HEK293 (cell line): ENCODE data around the gene NEXN.

Experiments used
- EGR2 ChIP-seq: fragments of 450-650 bp; formaldehyde crosslinking; IDR thresholded peaks from 2 replicates; pipeline ENCODE4 v1.5.1; 2016; ENCODE audit warnings: low read depth, missing biosample characterization, missing genetic modification characterization
- GFI1B ChIP-seq: fragments of 450-650 bp; formaldehyde crosslinking; IDR thresholded peaks from 2 replicates; pipeline ENCODE4 v1.5.1; 2016; ENCODE audit warnings: missing biosample characterization, missing genetic modification characterization
- KLF10 ChIP-seq: fragments of 450-650 bp; IDR thresholded peaks from 2 replicates; pipeline ENCODE4 v1.5.1; 2018; ENCODE audit warnings: missing biosample characterization, mild to moderate bottlenecking, missing genetic modification characterization
- KLF16 ChIP-seq: fragments of 450-650 bp; formaldehyde crosslinking; IDR thresholded peaks from 2 replicates; pipeline ENCODE4 v1.5.1; 2017; ENCODE audit warnings: missing biosample characterization, missing genetic modification characterization
- RBAK ChIP-seq: fragments of 450-650 bp; formaldehyde crosslinking; IDR thresholded peaks from 2 replicates; pipeline ENCODE4 v1.5.1; 2016; ENCODE audit warnings: missing biosample characterization, missing genetic modification characterization
- TCF7L2 ChIP-seq: IDR thresholded peaks from 2 replicates; pipeline ENCODE4 v1.6.1; 2011; ENCODE audit warnings: low read depth, mild to moderate bottlenecking, inconsistent platforms, low read length, moderate library complexity, borderline replicate concordance
- WT1 ChIP-seq: fragments of 450-650 bp; formaldehyde crosslinking; IDR thresholded peaks from 2 replicates; pipeline ENCODE4 v1.5.1; 2016; ENCODE audit warnings: missing biosample characterization, missing genetic modification characterization
- ZNF184 ChIP-seq: fragments of 450-650 bp; IDR thresholded peaks from 2 replicates; pipeline ENCODE4 v1.5.1; 2018; ENCODE audit warnings: missing biosample characterization, mild to moderate bottlenecking, missing genetic modification characterization
- ZNF2 ChIP-seq: fragments of 450-650 bp; formaldehyde crosslinking; IDR thresholded peaks from 2 replicates; pipeline ENCODE4 v1.5.1; 2016; ENCODE audit warnings: missing biosample characterization, missing genetic modification characterization
- ZNF26 ChIP-seq: fragments of 450-650 bp; formaldehyde crosslinking; IDR thresholded peaks from 2 replicates; pipeline ENCODE4 v1.5.1; 2016; ENCODE audit warnings: missing biosample characterization, missing genetic modification characterization
- ZNF292 ChIP-seq: fragments of 450-650 bp; formaldehyde crosslinking; IDR thresholded peaks from 2 replicates; pipeline ENCODE4 v1.5.1; 2016; ENCODE audit warnings: low read depth, missing biosample characterization, missing genetic modification characterization, borderline replicate concordance
- ZNF341 ChIP-seq: fragments of 450-650 bp; formaldehyde crosslinking; IDR thresholded peaks from 2 replicates; pipeline ENCODE4; 2016; ENCODE audit warnings: low read depth, missing biosample characterization, missing genetic modification characterization
- ZNF416 ChIP-seq: fragments of 450-650 bp; formaldehyde crosslinking; IDR thresholded peaks from 2 replicates; pipeline ENCODE4 v1.5.1; 2016; ENCODE audit warnings: missing biosample characterization, missing genetic modification characterization
- ZNF449 ChIP-seq: fragments of 450-650 bp; formaldehyde crosslinking; IDR thresholded peaks from 2 replicates; pipeline ENCODE4 v1.5.1; 2017; ENCODE audit warnings: missing biosample characterization, mild to moderate bottlenecking, missing genetic modification characterization, moderate library complexity
- ZNF48 ChIP-seq: fragments of 450-650 bp; formaldehyde crosslinking; IDR thresholded peaks from 2 replicates; pipeline ENCODE4 v1.5.1; 2016; ENCODE audit warnings: missing biosample characterization, missing genetic modification characterization
- ZNF488 ChIP-seq: fragments of 450-650 bp; formaldehyde crosslinking; IDR thresholded peaks from 2 replicates; pipeline ENCODE4 v1.5.1; 2016; ENCODE audit warnings: missing biosample characterization, missing genetic modification characterization
- ZNF548 ChIP-seq: fragments of 450-650 bp; formaldehyde crosslinking; IDR thresholded peaks from 2 replicates; pipeline ENCODE4 v1.5.1; 2016; ENCODE audit warnings: missing biosample characterization, missing genetic modification characterization
- ZNF560 ChIP-seq: fragments of 450-650 bp; formaldehyde crosslinking; IDR thresholded peaks from 2 replicates; pipeline ENCODE4 v1.5.1; 2017; ENCODE audit warnings: missing biosample characterization, missing genetic modification characterization, borderline replicate concordance
- ZNF580 ChIP-seq: fragments of 450-650 bp; formaldehyde crosslinking; IDR thresholded peaks from 2 replicates; pipeline ENCODE4 v1.5.1; 2016; ENCODE audit warnings: missing biosample characterization, missing genetic modification characterization
- ZNF623 ChIP-seq: fragments of 450-650 bp; formaldehyde crosslinking; IDR thresholded peaks from 2 replicates; pipeline ENCODE4 v1.5.1; 2016; ENCODE audit warnings: missing biosample characterization, missing genetic modification characterization
- ZNF658 ChIP-seq: fragments of 450-650 bp; formaldehyde crosslinking; IDR thresholded peaks from 2 replicates; pipeline ENCODE4; 2016; ENCODE audit warnings: missing biosample characterization, missing genetic modification characterization
- ZNF777 ChIP-seq: fragments of 450-650 bp; formaldehyde crosslinking; IDR thresholded peaks from 2 replicates; pipeline ENCODE4 v1.5.1; 2017; ENCODE audit warnings: missing biosample characterization, missing genetic modification characterization, borderline replicate concordance
- ZSCAN18 ChIP-seq: fragments of 450-650 bp; formaldehyde crosslinking; IDR thresholded peaks from 2 replicates; pipeline ENCODE4 v1.5.1; 2016; ENCODE audit warnings: missing biosample characterization, missing genetic modification characterization
- TF ChIP-seq, protein P1 (sequence below): fragments of 450-650 bp; IDR thresholded peaks from 2 replicates; pipeline ENCODE4 v1.5.1; 2018; ENCODE audit warnings: missing biosample characterization, missing genetic modification characterization
- TF ChIP-seq, protein P2 (sequence below): fragments of 450-650 bp; formaldehyde crosslinking; conservative IDR thresholded peaks from 2 replicates; pipeline ENCODE4 v1.5.1; 2016; ENCODE audit warnings: low read depth, missing biosample characterization, missing genetic modification characterization
- TF ChIP-seq, protein P3 (sequence below): fragments of 450-650 bp; formaldehyde crosslinking; IDR thresholded peaks from 2 replicates; pipeline ENCODE4 v1.5.1; 2016; ENCODE audit warnings: missing biosample characterization, missing genetic modification characterization

The NEXN gene

DNA sequence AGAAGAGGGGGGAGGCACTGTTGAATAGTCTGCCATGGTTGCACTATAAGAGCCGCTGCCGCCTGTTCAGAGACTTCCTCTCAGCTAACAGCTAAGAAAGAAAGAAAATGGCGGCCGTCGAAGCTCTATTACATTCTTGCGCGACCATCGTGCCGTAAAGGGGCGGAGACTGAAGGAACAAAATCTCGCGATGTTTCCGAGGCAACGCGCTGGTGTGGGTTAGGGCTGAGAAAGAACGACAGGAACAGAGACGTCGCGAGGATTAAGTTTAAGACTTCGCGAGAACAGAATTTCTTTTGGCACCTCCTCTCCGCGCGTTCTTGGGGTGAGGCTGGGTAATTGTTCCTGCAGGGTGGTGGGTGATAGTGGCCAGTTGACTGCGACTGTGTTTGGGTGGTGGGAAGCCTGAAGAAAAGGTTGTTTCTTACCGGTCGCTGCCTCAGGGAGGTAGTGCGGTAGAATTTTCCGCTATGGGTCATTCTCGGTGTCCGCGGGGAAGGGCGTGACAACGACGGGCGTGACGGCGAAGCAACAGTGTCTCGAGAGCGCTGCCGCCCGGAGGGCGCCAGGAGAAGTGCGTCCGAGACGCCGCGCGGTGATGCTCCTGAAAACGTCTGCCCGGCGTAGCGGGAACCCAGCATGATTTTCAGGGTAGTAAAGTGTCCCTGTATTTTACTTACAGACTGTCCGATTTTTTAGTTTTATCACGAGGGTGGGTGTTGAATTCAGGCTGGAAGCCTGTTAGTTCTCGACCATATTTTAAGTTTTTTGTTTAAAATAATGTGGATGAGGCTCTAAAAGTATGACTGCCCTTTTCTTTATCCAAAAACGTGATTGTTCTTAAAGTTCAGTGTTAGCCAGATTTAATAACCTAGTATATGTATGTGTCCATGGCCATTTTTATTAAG, 90.8 kb downstream of the NEXN start, which contains the start of gene FUBP1 (continued):
- no peak for TF ChIP-seq TCF7L2
- no peak for TF ChIP-seq GFI1B (tag by site-specific recombination)
- TF ChIP-seq, protein P1, sequence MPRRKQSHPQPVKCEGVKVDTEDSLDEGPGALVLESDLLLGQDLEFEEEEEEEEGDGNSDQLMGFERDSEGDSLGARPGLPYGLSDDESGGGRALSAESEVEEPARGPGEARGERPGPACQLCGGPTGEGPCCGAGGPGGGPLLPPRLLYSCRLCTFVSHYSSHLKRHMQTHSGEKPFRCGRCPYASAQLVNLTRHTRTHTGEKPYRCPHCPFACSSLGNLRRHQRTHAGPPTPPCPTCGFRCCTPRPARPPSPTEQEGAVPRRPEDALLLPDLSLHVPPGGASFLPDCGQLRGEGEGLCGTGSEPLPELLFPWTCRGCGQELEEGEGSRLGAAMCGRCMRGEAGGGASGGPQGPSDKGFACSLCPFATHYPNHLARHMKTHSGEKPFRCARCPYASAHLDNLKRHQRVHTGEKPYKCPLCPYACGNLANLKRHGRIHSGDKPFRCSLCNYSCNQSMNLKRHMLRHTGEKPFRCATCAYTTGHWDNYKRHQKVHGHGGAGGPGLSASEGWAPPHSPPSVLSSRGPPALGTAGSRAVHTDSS (tag by site-specific recombination), result no peak
- no peak for TF ChIP-seq ZNF416 (tag by site-specific recombination)
- TF ChIP-seq KLF16 (tag by site-specific recombination), result peak; percentile 84
- no peak for TF ChIP-seq ZNF658 (tag by site-specific recombination)
- TF ChIP-seq ZNF292 (tag by site-specific recombination), result no peak
- TF ChIP-seq ZNF2 (tag by site-specific recombination), result peak; percentile 94
- TF ChIP-seq WT1 (tag by site-specific recombination), result peak; percentile 62
- no peak for TF ChIP-seq ZNF26 (tag by site-specific recombination)
- no peak; the same call in 1 of the 2 replicates for TF ChIP-seq ZNF449
- peak; percentile 87 for TF ChIP-seq ZNF580 (tag by site-specific recombination)
- TF ChIP-seq ZNF341 (tag by site-specific recombination), result peak; percentile 91
- TF ChIP-seq ZNF560 (tag by site-specific recombination), result no peak
- no peak for TF ChIP-seq EGR2
- TF ChIP-seq KLF10 (tag by site-specific recombination), result 0 out of 2 replicates have a peak, but pooled peaks have one; percentile 39
- no peak for TF ChIP-seq ZNF488 (tag by site-specific recombination)
- TF ChIP-seq ZNF548 (tag by site-specific recombination), result peak; percentile 52; the same call in 1 of the 2 replicates
- TF ChIP-seq RBAK (tag by site-specific recombination), result no peak
- TF ChIP-seq, protein P2, sequence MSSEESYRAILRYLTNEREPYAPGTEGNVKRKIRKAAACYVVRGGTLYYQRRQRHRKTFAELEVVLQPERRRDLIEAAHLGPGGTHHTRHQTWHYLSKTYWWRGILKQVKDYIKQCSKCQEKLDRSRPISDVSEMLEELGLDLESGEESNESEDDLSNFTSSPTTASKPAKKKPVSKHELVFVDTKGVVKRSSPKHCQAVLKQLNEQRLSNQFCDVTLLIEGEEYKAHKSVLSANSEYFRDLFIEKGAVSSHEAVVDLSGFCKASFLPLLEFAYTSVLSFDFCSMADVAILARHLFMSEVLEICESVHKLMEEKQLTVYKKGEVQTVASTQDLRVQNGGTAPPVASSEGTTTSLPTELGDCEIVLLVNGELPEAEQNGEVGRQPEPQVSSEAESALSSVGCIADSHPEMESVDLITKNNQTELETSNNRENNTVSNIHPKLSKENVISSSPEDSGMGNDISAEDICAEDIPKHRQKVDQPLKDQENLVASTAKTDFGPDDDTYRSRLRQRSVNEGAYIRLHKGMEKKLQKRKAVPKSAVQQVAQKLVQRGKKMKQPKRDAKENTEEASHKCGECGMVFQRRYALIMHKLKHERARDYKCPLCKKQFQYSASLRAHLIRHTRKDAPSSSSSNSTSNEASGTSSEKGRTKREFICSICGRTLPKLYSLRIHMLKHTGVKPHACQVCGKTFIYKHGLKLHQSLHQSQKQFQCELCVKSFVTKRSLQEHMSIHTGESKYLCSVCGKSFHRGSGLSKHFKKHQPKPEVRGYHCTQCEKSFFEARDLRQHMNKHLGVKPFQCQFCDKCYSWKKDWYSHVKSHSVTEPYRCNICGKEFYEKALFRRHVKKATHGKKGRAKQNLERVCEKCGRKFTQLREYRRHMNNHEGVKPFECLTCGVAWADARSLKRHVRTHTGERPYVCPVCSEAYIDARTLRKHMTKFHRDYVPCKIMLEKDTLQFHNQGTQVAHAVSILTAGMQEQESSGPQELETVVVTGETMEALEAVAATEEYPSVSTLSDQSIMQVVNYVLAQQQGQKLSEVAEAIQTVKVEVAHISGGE (tag by site-specific recombination), result peak; percentile 46; the same call in 1 of the 2 replicates
- no peak for TF ChIP-seq ZNF184 (tag by site-specific recombination)
- TF ChIP-seq, protein P3, sequence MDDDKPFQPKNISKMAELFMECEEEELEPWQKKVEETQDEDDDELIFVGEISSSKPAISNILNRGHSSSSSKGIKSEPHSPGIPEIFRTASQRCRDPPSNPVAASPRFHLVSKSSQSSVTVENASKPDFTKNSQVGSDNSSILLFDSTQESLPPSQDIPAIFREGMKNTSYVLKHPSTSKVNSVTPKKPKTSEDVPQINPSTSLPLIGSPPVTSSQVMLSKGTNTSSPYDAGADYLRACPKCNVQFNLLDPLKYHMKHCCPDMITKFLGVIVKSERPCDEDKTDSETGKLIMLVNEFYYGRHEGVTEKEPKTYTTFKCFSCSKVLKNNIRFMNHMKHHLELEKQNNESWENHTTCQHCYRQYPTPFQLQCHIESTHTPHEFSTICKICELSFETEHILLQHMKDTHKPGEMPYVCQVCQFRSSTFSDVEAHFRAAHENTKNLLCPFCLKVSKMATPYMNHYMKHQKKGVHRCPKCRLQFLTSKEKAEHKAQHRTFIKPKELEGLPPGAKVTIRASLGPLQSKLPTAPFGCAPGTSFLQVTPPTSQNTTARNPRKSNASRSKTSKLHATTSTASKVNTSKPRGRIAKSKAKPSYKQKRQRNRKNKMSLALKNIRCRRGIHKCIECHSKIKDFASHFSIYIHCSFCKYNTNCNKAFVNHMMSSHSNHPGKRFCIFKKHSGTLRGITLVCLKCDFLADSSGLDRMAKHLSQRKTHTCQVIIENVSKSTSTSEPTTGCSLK (tag by site-specific recombination), result no peak
- TF ChIP-seq ZNF623 (tag by site-specific recombination), result no peak
- TF ChIP-seq ZNF48 (tag by site-specific recombination), result no peak
- TF ChIP-seq ZNF777, result no peak
- TF ChIP-seq ZSCAN18 (tag by site-specific recombination), result no peak
